HK-2 (cell line): ENCODE results near the gene CFAP410.

ENCODE experiments used
- DNase-seq: peaks from one replicate; pipeline ENCODE4 v3.0.0-alpha.2; 2018; ENCODE audit not compliant: unreplicated experiment

CFAP410 gene

GRCh38 chr21:44330698-44331097 lies 8.5 kb downstream of the CFAP410 start:
- no peak for DNase-seq

GRCh38 chr21:44329971-44330681 lies 9.1 kb downstream of the CFAP410 start:
- DNase-seq: peak; percentile 13

GRCh38 chr21:44329086-44329889 lies 9.9 kb downstream of the CFAP410 start:
- peak; percentile 45 for DNase-seq

GRCh38 chr21:44328242-44328895 lies 10.8 kb downstream of the CFAP410 start:
- no peak for DNase-seq

GRCh38 chr21:44327603-44327974 lies 11.6 kb downstream of the CFAP410 start:
- no peak for DNase-seq

- no peak for DNase-seq
Observed at GRCh38 chr21:44326716-44327602, 12.2 kb downstream of the CFAP410 start.

- no peak for DNase-seq
Observed at GRCh38 chr21:44326272-44326647, 12.9 kb downstream of the CFAP410 start.

- no peak for DNase-seq
Observed at GRCh38 chr21:44325386-44326271, 13.6 kb downstream of the CFAP410 start.

GRCh38 chr21:44324854-44325107 lies 14.4 kb downstream of the CFAP410 start:
- DNase-seq: no peak

- DNase-seq: no peak
Observed at GRCh38 chr21:44324106-44324853, 14.9 kb downstream of the CFAP410 start.

- no peak for DNase-seq
Observed at GRCh38 chr21:44323591-44323990, 15.6 kb downstream of the CFAP410 start.

- DNase-seq: no peak
Observed at GRCh38 chr21:44322621-44323325, 16.4 kb downstream of the CFAP410 start.

GRCh38 chr21:44321846-44322450 lies 17.2 kb downstream of the CFAP410 start:
- DNase-seq: no peak

GRCh38 chr21:44320847-44321246 lies 18.3 kb downstream of the CFAP410 start:
- no peak for DNase-seq

- DNase-seq: no peak
Observed at GRCh38 chr21:44319407-44320065, 19.7 kb downstream of the CFAP410 start.

- DNase-seq: no peak
Observed at GRCh38 chr21:44318489-44319285, 20.5 kb downstream of the CFAP410 start.

GRCh38 chr21:44317871-44318270 lies 21.3 kb downstream of the CFAP410 start:
- no peak for DNase-seq

GRCh38 chr21:44317241-44317782 lies 21.9 kb downstream of the CFAP410 start:
- no peak for DNase-seq
